Measurements from ENCODE around the gene NPY2R. TPM values are rescaled to one million over a fixed set of nuclear protein-coding genes. Genes with fewer than 3 reads are reported as not detected.

The NPY2R gene, protein sequence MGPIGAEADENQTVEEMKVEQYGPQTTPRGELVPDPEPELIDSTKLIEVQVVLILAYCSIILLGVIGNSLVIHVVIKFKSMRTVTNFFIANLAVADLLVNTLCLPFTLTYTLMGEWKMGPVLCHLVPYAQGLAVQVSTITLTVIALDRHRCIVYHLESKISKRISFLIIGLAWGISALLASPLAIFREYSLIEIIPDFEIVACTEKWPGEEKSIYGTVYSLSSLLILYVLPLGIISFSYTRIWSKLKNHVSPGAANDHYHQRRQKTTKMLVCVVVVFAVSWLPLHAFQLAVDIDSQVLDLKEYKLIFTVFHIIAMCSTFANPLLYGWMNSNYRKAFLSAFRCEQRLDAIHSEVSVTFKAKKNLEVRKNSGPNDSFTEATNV
- 1 to 10 TPM in 1 of 4 donors, under 1 TPM in 2, not detected in 1; 0.64 to 9.3 (median 1.00) TPM for total RNA-seq

DNA sequence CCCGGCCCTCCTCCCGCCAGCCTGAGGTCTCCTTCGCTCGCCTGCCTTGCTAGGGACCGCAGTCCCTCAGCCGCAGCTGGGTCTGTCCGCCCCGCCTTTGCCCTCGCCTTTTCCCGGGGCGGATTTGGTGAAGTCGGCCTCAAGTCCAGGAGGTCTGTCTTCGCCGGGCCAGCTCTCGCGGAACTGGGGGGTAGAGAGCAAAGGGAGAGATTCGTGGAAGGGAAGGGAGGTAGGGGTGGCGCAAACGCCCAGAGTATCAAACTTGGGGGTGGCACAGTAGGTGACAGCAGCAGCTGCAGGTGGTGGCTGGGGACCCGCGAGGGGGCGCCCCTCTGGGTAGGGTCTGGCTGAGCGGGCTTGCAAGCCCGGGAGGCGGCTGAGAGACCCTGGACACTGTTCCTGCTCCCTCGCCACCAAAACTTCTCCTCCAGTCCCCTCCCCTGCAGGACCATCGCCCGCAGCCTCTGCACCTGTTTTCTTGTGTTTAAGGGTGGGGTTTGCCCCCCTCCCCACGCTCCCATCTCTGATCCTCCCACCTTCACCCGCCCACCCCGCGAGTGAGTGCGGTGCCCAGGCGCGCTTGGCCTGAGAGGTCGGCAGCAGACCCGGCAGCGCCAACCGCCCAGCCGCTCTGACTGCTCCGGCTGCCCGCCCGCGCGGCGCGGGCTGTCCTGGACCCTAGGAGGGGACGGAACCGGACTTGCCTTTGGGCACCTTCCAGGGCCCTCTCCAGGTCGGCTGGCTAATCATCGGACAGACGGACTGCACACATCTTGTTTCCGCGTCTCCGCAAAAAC lies at the start of gene NPY2R:
Gene NPY2R, plus strand, starts transcription at position 379 of the 797 bp plus-strand sequence. CDS start 5,304 bp downstream, outside the sequence.
- H3K27ac ChIP-seq, result no peak within 1 kb of the TSS
- WGBS, 2 donors (ENCODE audit: low coverage in 1 of 2), result 16% methylated on average over 54 of the region's 55 CpGs; no CpG with 5 or more reads in 1 of the 2 donors
- intact Hi-C loops (cut with DNase I; ENCODE audit: low total_unique reads) (no loop called here), in situ Hi-C loops (cut with MboI; ENCODE audit: low pct_ligation_motif_present in 1 of 4, low pct_unique_long_range_greater_than_20kb in 1 of 4, low sequenced_read_pairs in 3 of 4) (no loop called here)
- peaks cover 0 to 12% (median 5%) of the 10 kb centered on the region in 4 donors for H3K4me1 ChIP-seq
- H3K9me3 ChIP-seq, result no peaks in the 10 kb centered on the region
- H3K36me3 ChIP-seq, result no peaks in the 10 kb centered on the region
- peak; percentile 7 for DNase-seq
- peaks cover 59% of the 10 kb centered on the region for H3K27me3 ChIP-seq
- H3K4me3 ChIP-seq, result peak within 1 kb of the TSS in 3 of 4 donors; percentile 12 to 33 (median 22)
- TF ChIP-seq POLR2A (IDR thresholded peaks at IDR 0.05), result no peak
- TF ChIP-seq EP300 (IDR thresholded peaks at IDR 0.05; ENCODE audit: low read depth), result no peak
- TF ChIP-seq, protein P1, sequence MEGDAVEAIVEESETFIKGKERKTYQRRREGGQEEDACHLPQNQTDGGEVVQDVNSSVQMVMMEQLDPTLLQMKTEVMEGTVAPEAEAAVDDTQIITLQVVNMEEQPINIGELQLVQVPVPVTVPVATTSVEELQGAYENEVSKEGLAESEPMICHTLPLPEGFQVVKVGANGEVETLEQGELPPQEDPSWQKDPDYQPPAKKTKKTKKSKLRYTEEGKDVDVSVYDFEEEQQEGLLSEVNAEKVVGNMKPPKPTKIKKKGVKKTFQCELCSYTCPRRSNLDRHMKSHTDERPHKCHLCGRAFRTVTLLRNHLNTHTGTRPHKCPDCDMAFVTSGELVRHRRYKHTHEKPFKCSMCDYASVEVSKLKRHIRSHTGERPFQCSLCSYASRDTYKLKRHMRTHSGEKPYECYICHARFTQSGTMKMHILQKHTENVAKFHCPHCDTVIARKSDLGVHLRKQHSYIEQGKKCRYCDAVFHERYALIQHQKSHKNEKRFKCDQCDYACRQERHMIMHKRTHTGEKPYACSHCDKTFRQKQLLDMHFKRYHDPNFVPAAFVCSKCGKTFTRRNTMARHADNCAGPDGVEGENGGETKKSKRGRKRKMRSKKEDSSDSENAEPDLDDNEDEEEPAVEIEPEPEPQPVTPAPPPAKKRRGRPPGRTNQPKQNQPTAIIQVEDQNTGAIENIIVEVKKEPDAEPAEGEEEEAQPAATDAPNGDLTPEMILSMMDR (IDR thresholded peaks at IDR 0.05), result no peak

DNA sequence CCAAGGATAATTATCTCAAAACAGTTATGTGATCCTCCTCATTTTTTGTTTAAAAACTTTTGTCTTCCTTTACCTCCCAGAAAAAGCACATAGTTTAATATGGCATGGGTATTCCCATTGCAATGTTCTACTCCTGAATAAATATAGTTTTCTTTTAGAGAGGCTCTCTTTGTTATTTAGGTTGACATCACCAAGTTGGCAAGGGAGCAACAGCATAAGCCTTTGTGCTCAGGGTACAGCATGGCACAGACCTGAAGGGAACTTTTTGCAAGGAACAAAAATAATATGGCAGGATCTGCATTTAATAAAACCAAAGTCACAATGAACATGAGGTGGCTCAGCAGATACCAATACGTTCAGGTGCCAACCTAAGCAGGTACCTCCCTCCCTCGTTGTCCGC lies 47.1 kb upstream of the NPY2R start:
- Histone ChIP-seq H3K4me1 (no peaks in the 10 kb centered on the region), H3K36me3 (no peaks in the 10 kb centered on the region), H3K4me3 (no peak overlapping the region), H3K27me3 (no peaks in the 10 kb centered on the region), H3K9me3 (no peaks in the 10 kb centered on the region), H3K27ac (no peak overlapping the region)
- intact Hi-C loops (cut with DNase I; ENCODE audit: low total_unique reads) (no loop called here), in situ Hi-C loops (cut with MboI; ENCODE audit: low pct_ligation_motif_present in 1 of 4, low pct_unique_long_range_greater_than_20kb in 1 of 4, low sequenced_read_pairs in 3 of 4) (no loop called here)
- WGBS, 2 donors (ENCODE audit: low coverage in 1 of 2), result 82 to 93% methylated on average over 3 of the region's 3 CpGs
- TF ChIP-seq, protein P1 (IDR thresholded peaks at IDR 0.05), result no peak
- TF ChIP-seq EP300 (IDR thresholded peaks at IDR 0.05; ENCODE audit: low read depth) (no peak), POLR2A (IDR thresholded peaks at IDR 0.05) (no peak), POLR2AphosphoS5 (IDR thresholded peaks at IDR 0.05) (no peak)
- no peak for DNase-seq

DNA sequence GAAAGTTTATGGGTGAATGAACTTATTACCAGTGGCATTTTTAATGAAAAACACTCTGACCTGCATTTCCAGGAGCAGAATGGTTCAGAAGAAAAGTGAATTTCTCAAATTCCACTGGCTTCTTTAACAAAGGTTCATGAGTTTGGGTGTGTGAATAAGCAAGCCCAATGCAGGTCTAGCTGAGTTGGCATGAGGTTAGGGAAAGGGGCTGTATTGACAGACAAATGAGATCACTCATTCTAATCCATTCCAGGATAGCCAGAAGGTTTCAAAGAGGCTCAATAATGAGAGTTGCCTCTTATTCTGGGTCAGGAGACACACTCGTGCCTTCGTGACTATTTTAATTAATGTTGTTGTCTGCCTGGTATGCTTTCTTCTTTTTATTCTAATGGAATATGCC lies 43.7 kb upstream of the NPY2R start:
- WGBS, 2 donors (ENCODE audit: low coverage in 1 of 2), result 72% methylated on average over 2 of the region's 2 CpGs
- Histone ChIP-seq H3K27ac (no peak overlapping the region), H3K4me3 (no peak overlapping the region), H3K36me3 (no peaks in the 10 kb centered on the region), H3K9me3 (no peaks in the 10 kb centered on the region), H3K27me3 (no peaks in the 10 kb centered on the region), H3K4me1 (no peaks in the 10 kb centered on the region)
- DNase-seq, result no peak
- intact Hi-C loops (cut with DNase I; ENCODE audit: low total_unique reads) (no loop called here), in situ Hi-C loops (cut with MboI; ENCODE audit: low pct_ligation_motif_present in 1 of 4, low pct_unique_long_range_greater_than_20kb in 1 of 4, low sequenced_read_pairs in 3 of 4) (no loop called here)
- TF ChIP-seq, protein P1 (IDR thresholded peaks at IDR 0.05), result no peak
- TF ChIP-seq POLR2A (IDR thresholded peaks at IDR 0.05) (no peak), POLR2AphosphoS5 (IDR thresholded peaks at IDR 0.05) (no peak), EP300 (IDR thresholded peaks at IDR 0.05; ENCODE audit: low read depth) (no peak)

DNA sequence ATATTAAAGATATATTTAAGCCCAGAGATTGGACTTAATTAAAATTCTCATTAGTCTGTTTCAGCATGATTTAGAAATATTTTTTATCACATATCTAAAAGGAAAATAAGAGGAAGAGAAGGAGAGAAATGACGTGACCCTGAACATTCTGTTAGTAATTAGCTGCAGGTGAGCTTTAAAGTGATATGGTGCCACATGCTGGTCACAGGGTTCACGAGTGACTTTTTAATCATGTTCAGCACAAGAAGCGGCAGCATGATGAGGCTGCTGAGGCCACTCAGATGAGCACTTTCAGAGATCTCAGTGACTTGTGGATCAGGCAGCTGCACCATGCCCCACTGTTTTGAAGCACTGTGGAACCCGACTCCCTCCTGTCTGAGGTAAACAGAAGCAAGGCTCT lies 37.9 kb upstream of the NPY2R start:
- Histone ChIP-seq H3K27me3 (no peaks in the 10 kb centered on the region), H3K36me3 (no peaks in the 10 kb centered on the region), H3K4me3 (no peak overlapping the region), H3K27ac (no peak overlapping the region), H3K9me3 (no peaks in the 10 kb centered on the region), H3K4me1 (no peaks in the 10 kb centered on the region)
- WGBS, 2 donors (ENCODE audit: low coverage in 1 of 2), result 18 to 50% methylated on average over 2 to 4 of the region's 4 CpGs
- in situ Hi-C loops (cut with MboI; ENCODE audit: low pct_ligation_motif_present in 1 of 4, low pct_unique_long_range_greater_than_20kb in 1 of 4, low sequenced_read_pairs in 3 of 4), result no loop called here
- intact Hi-C loops (cut with DNase I; ENCODE audit: low total_unique reads), result no loop called here
- TF ChIP-seq POLR2A (IDR thresholded peaks at IDR 0.05) (no peak), EP300 (IDR thresholded peaks at IDR 0.05; ENCODE audit: low read depth) (no peak), POLR2AphosphoS5 (IDR thresholded peaks at IDR 0.05) (no peak)
- TF ChIP-seq, protein P1 (IDR thresholded peaks at IDR 0.05), result no peak
- DNase-seq, result no peak

Measured in transverse colon (tissue), 4 donors.